OCI-LY7 (cell line): ENCODE data around the gene ECHDC1. TPM values are rescaled to one million over a fixed set of nuclear protein-coding genes. Genes with fewer than 3 reads are reported as not detected.

ENCODE experiments used
- BruUV-seq: library from RNA; stranded (reverse); fragments of 400-500 nt; replicated peaks from 2 replicates; lab custom pipeline; 2021; lab: Mats Ljungman, UMichigan
- CTCF ChIA-PET: fragments of 300-600 bp; sonication (Branson Sonifier 250); formaldehyde crosslinking; loops from one replicate; lab custom pipeline; 2022; ENCODE audit warnings: antibody characterized with exemption; ENCODE audit not compliant: unreplicated experiment; lab: Charles Lee
- POLR2A ChIA-PET: fragments of 300-600 bp; sonication (Branson Sonifier 250); formaldehyde crosslinking; loops from one replicate; lab custom pipeline; 2022; ENCODE audit warnings: antibody characterized with exemption; lab: Charles Lee
- DNase-seq: peaks from one replicate; pipeline ENCODE4 v3.0.0-alpha.2; 2015; ENCODE audit warnings: low spot score
- H2AFZ ChIP-seq: fragments of 200-600 bp; sonication (generic), shearing (Covaris generic); 2 replicates; pipeline ENCODE4 v1.6.1; 2014; ENCODE audit warnings: mild to moderate bottlenecking, antibody characterized with exemption, low read length, moderate library complexity
- H3K27ac ChIP-seq: fragments of 200-600 bp; sonication (generic); 2 replicates; pipeline ENCODE4 v1.5.1; 2014; ENCODE audit warnings: mixed run types, low read depth, mild to moderate bottlenecking, moderate library complexity, low read length, inconsistent platforms; ENCODE audit not compliant: poor library complexity, severe bottlenecking
- H3K36me3 ChIP-seq: fragments of 200-600 bp; sonication (generic); 2 replicates; pipeline ENCODE4 v1.6.1; 2014; ENCODE audit warnings: mild to moderate bottlenecking, antibody characterized with exemption, low read length, moderate library complexity, mixed read lengths; ENCODE audit not compliant: insufficient read depth
- H3K4me1 ChIP-seq: fragments of 200-600 bp; sonication (generic); 2 replicates; pipeline ENCODE4 v1.5.1; 2014; ENCODE audit warnings: mild to moderate bottlenecking, low read length; ENCODE audit not compliant: insufficient read depth, poor library complexity, severe bottlenecking
- H3K4me2 ChIP-seq: fragments of 200-600 bp; sonication (generic); 2 replicates; pipeline ENCODE4 v1.6.1; 2014; ENCODE audit warnings: mild to moderate bottlenecking, low read length
- H3K4me3 ChIP-seq: fragments of 200-600 bp; sonication (generic); 2 replicates; pipeline ENCODE4 v1.5.1; 2014; ENCODE audit warnings: mild to moderate bottlenecking, low read depth, low read length; ENCODE audit not compliant: poor library complexity, severe bottlenecking
- H3K79me2 ChIP-seq: fragments of 200-600 bp; sonication (generic); 2 replicates; pipeline ENCODE4 v1.6.1; 2016; ENCODE audit warnings: low read depth, mild to moderate bottlenecking, low read length, moderate library complexity, mixed read lengths; ENCODE audit not compliant: insufficient read depth
- H3K9me2 ChIP-seq: fragments of 200-600 bp; sonication (generic); 2 replicates; pipeline ENCODE4 v1.6.1; 2016; ENCODE audit warnings: mild to moderate bottlenecking, low read length, mixed read lengths; ENCODE audit not compliant: insufficient read depth
- H3K9me3 ChIP-seq: fragments of 200-600 bp; sonication (generic); 2 replicates; pipeline ENCODE4 v1.6.1; 2014; ENCODE audit warnings: mild to moderate bottlenecking, mixed run types, low read length, mixed read lengths
- H4K20me1 ChIP-seq: fragments of 200-600 bp; sonication (generic); 2 replicates; pipeline ENCODE4 v1.6.1; 2014; ENCODE audit warnings: mild to moderate bottlenecking, antibody characterized with exemption, low read length, moderate library complexity, mixed read lengths; ENCODE audit not compliant: insufficient read depth
- CTCF ChIP-seq: fragments of 200-600 bp; sonication (generic); conservative IDR thresholded peaks from 2 replicates; pipeline ENCODE4 v1.5.1; 2014; ENCODE audit warnings: mild to moderate bottlenecking, antibody characterized with exemption, low read length, moderate library complexity, mixed read lengths
- EZH2phosphoT487 ChIP-seq: fragments of 200-600 bp; sonication (generic); IDR thresholded peaks from 2 replicates; pipeline ENCODE4 v1.6.1; 2018; ENCODE audit warnings: low read depth, borderline replicate concordance, mild to moderate bottlenecking, mixed run types, antibody characterized with exemption, low read length, moderate library complexity, mixed read lengths
- intact Hi-C: fragments of 100-400 bp; cut with micrococcal nuclease; formaldehyde crosslinking; loops from one replicate; pipeline ENCODE4 v1.10.0; 2022; ENCODE audit not compliant: unreplicated experiment
- total RNA-seq, 2 experiments: library from RNA; depleted of rRNA in 1 of 2; stranded (reverse); fragments of >200 nt in 1 of 2; shearing (Covaris generic) in 1 of 2; gene quantifications; 2 replicates each; pipeline ENCODE4 v1.2.3, GENCODE V29; 2014 to 2022

Gene ECHDC1
- total RNA-seq, 2 experiments from 2014 or later, result 18.6 to 41.9 TPM

GRCh38 chr6:127391094-127391953 lies 47.9 kb upstream of the ECHDC1 start:
- no TSS peak for BruUV-seq
- POLR2A ChIA-PET, result interaction anchor here (0.7 kb wide), 1 partner anchor 379 kb away, joined by 3 read pairs; no protein-coding TSS in a partner anchor
- TF ChIP-seq EZH2phosphoT487 (no peak), CTCF (no peak)
- DNase-seq, result no peak
- Histone ChIP-seq H4K20me1 (no peaks in the 10 kb centered on the region), H2AFZ (no peak overlapping the region), H3K4me2 (no peak overlapping the region), H3K9me2 (no peaks in the 10 kb centered on the region), H3K79me2 (no peaks in the 10 kb centered on the region), H3K36me3 (no peaks in the 10 kb centered on the region), H3K4me3 (no peak overlapping the region), H3K9me3 (no peaks in the 10 kb centered on the region), H3K27ac (no peak overlapping the region), H3K4me1 (no peaks in the 10 kb centered on the region)
- intact Hi-C loops, result no loop called here
- CTCF ChIA-PET, result no interaction called here

- TF ChIP-seq CTCF (no peak), EZH2phosphoT487 (no peak)
- POLR2A ChIA-PET, result interaction anchor here (0.6 to 1.6 kb wide), 2 partner anchors 23 to 268 kb away, joined by 4 read pairs; no protein-coding TSS in a partner anchor
- no TSS peak for BruUV-seq
- Histone ChIP-seq H2AFZ (no peak overlapping the region), H3K9me2 (no peaks in the 10 kb centered on the region), H3K9me3 (no peaks in the 10 kb centered on the region), H3K36me3 (no peaks in the 10 kb centered on the region), H4K20me1 (no peaks in the 10 kb centered on the region), H3K4me3 (no peak overlapping the region), H3K4me1 (no peaks in the 10 kb centered on the region), H3K79me2 (no peaks in the 10 kb centered on the region), H3K27ac (no peak overlapping the region), H3K4me2 (no peak overlapping the region)
- no peak for DNase-seq
- CTCF ChIA-PET, result no interaction called here
- intact Hi-C loops, result no loop called here
Measured at GRCh38 chr6:127389706-127390105, 46.3 kb upstream of the ECHDC1 start.
